ENCODE measurements around the gene BCL6. TPM values are rescaled to one million over a fixed set of nuclear protein-coding genes. Genes with fewer than 3 reads are reported as not detected.
A peak's percentile ranks its signal among the peaks of the same experiment; 100 is the strongest.

Gene BCL6
- total RNA-seq, 1 donor from 2014 or later, result 22.8 TPM

DNA sequence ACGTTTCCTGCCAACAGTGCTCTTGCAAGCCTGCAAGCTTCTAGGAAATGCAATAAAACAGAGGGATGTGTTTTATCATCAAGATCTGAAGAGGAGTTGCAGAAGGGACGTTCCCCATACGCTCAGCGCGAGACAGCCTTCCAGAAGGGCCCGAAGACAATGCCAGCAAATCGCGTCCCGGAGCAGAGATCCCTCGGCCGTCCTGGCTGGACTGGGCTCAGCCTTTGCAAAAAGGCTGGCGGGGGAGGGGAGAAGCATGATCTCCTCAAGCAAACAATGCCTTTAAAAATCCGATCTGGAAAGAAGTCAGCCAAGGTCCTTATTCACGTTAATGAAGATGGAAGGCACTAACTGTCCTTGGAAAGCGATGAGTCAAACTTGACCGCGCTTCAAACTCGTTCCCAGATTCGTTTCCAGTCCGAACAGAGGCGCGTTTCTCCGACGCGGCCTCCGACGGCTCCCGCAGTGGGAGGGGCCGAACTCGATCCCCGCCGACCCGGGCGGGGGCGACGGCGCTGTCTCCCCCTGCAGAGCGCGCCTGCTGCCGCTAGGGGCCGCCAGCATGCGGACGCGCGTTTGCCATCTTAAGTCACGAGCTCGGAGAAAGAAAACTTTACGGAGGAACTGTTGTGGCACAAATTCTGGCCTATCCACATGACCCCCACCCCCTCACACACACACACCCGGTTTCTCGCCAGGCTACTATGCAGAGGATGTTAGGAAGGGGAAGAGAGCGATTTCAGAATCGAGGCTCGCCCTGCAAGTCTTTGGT lies 5.5 kb downstream of the BCL6 start:
- no peaks in the 10 kb centered on the region for H3K36me3 Mint-ChIP-seq (ENCODE audit: insufficient read depth)
- peaks cover 42% of the 10 kb centered on the region for H3K4me1 Mint-ChIP-seq (ENCODE audit: low read depth)
- TF ChIP-seq, protein P1, sequence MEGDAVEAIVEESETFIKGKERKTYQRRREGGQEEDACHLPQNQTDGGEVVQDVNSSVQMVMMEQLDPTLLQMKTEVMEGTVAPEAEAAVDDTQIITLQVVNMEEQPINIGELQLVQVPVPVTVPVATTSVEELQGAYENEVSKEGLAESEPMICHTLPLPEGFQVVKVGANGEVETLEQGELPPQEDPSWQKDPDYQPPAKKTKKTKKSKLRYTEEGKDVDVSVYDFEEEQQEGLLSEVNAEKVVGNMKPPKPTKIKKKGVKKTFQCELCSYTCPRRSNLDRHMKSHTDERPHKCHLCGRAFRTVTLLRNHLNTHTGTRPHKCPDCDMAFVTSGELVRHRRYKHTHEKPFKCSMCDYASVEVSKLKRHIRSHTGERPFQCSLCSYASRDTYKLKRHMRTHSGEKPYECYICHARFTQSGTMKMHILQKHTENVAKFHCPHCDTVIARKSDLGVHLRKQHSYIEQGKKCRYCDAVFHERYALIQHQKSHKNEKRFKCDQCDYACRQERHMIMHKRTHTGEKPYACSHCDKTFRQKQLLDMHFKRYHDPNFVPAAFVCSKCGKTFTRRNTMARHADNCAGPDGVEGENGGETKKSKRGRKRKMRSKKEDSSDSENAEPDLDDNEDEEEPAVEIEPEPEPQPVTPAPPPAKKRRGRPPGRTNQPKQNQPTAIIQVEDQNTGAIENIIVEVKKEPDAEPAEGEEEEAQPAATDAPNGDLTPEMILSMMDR (IDR thresholded peaks at IDR 0.05; ENCODE audit: unreplicated experiment), result peak; percentile 99
- no peaks in the 10 kb centered on the region for H3K9me3 Mint-ChIP-seq (ENCODE audit: low read depth)
- H3K27me3 Mint-ChIP-seq, result peaks cover 20% of the 10 kb centered on the region
- peak overlapping the region; percentile 83 for H3K4me3 Mint-ChIP-seq (ENCODE audit: low read depth)
- H3K27ac Mint-ChIP-seq, result peak overlapping the region; percentile 71
- peak; percentile 75 for DNase-seq (ENCODE audit: low spot score, unreplicated experiment)

DNA sequence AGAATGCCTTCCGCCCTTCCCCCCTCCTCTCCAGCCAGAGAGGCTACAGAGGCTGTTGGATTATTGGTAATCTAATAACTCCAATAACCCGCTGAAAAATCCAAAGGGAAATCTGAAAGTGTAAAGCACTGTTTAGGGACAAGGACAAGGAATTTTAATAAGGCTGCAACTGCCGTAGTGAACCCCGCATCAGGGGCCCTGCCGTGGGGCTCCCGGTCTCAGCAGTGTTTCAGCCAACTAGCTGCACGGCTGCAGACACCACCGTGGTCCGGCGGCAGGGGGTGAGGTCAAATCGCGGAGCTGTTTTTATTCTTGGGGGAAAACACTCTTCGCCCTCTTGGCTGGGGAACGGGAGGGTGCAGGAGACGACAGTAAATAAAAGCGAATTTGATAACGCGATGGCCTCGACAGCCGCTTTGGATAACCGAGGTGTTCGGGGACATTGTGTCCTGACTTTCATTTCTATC lies 6.1 kb downstream of the BCL6 start:
- H3K4me1 Mint-ChIP-seq (ENCODE audit: low read depth), result peaks cover 40% of the 10 kb centered on the region
- peaks cover 20% of the 10 kb centered on the region for H3K27me3 Mint-ChIP-seq
- TF ChIP-seq, protein P1 (IDR thresholded peaks at IDR 0.05; ENCODE audit: unreplicated experiment), result no peak
- no peaks in the 10 kb centered on the region for H3K36me3 Mint-ChIP-seq (ENCODE audit: insufficient read depth)
- peak overlapping the region; percentile 85 for H3K27ac Mint-ChIP-seq
- no peaks in the 10 kb centered on the region for H3K9me3 Mint-ChIP-seq (ENCODE audit: low read depth)
- no peak for DNase-seq (ENCODE audit: low spot score, unreplicated experiment)
- peak overlapping the region; percentile 83 for H3K4me3 Mint-ChIP-seq (ENCODE audit: low read depth)

DNA sequence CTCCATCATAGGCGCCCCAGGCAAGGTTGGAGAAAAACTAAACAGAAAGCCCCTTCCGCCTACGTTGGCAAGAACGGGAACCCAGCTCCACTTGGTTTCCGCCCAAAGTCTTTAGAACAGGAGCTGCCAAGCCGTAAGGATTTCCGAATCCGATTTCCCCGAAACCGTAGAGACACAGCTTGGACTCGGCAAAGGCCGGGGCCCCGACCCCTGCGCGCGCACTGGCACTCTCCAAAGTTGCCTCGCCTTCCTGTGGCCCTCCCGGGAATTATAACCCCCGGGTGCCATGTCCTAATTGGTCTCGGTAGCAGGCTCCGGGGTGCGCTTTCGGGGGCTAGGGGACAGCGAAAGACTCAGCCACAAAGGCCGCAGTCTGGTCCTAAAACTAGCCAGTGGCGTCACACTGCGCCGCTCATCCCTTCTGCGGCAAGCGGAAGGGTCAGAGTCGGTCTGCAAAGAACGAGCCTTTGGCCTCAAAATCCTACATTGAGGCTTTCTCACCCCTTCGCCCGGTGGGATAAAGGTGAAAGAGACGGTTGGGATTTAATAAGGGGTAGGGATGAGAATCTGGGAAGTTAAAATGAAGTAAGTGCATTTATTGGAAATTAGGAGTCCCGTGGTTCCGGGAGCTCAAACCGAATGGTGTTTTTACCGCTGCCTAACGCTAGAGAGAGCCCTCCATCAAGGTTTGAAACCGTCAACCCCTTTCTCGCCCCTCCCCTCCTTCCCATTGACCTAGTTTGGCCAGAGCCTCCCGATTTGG lies 6.8 kb downstream of the BCL6 start:
- H3K27ac Mint-ChIP-seq, result peak overlapping the region; percentile 85
- TF ChIP-seq, protein P1 (IDR thresholded peaks at IDR 0.05; ENCODE audit: unreplicated experiment), result peak; percentile 76
- peaks cover 37% of the 10 kb centered on the region for H3K4me1 Mint-ChIP-seq (ENCODE audit: low read depth)
- peak; percentile 64 for DNase-seq (ENCODE audit: low spot score, unreplicated experiment)
- H3K4me3 Mint-ChIP-seq (ENCODE audit: low read depth), result peak overlapping the region; percentile 83
- H3K9me3 Mint-ChIP-seq (ENCODE audit: low read depth), result no peaks in the 10 kb centered on the region
- no peaks in the 10 kb centered on the region for H3K36me3 Mint-ChIP-seq (ENCODE audit: insufficient read depth)
- peaks cover 20% of the 10 kb centered on the region for H3K27me3 Mint-ChIP-seq

DNA sequence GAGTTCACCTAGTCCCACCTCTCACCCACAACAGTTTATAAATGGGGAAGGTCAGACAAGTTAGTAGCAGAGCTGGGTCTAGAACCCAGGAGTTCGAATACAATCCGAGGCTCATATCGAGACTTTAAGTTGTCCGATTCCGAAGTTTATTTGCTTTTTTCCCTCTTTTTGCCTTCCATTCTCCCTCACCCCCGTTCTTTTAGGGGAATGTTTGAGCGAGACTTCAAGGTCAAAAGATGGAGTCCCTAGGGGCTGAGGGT lies 7.3 kb downstream of the BCL6 start:
- Mint-ChIP-seq H3K4me1 (ENCODE audit: low read depth) (peaks cover 36% of the 10 kb centered on the region), H3K27ac (no peak overlapping the region), H3K36me3 (ENCODE audit: insufficient read depth) (peaks cover 3% of the 10 kb centered on the region), H3K4me3 (ENCODE audit: low read depth) (peak overlapping the region; percentile 83), H3K27me3 (peaks cover 20% of the 10 kb centered on the region), H3K9me3 (ENCODE audit: low read depth) (no peaks in the 10 kb centered on the region)
- no peak for DNase-seq (ENCODE audit: low spot score, unreplicated experiment)
- TF ChIP-seq, protein P1 (IDR thresholded peaks at IDR 0.05; ENCODE audit: unreplicated experiment), result no peak

DNA sequence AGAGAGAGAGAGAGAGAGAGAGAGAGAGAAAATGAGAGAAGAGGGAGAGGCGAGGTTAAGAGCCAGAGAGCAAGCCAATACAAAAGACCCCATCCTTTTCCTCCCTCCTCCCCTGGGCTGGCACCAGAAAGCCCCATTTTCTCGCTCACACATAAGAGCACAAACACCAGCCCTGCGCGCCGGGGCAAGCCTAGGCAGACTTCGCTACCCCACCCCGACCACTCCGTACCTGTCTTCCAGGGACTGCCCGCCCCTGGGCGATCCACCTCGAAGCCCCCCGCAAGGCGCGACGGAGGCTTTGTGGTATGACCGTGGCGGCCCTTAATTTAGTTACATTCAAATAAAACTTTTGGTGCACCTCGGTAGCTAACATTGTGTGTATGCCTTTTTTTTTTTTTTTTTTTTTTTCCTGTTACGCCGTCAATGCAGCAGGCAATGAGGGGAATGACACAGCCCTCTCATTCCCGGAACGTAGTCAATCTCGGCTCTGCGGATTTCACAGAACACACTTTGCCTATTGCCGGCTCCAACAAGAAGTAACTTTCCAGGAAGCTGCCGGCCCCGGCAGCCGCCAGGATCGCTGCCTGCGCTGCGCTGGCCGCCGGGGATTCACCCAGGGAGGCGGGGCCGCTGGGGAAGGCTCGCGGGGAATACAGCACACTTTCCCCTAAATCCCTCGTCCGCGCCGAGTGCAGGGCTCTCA lies 7.7 kb downstream of the BCL6 start:
- Mint-ChIP-seq H3K9me3 (ENCODE audit: low read depth) (no peaks in the 10 kb centered on the region), H3K27ac (peak overlapping the region; percentile 19), H3K4me1 (ENCODE audit: low read depth) (peaks cover 32% of the 10 kb centered on the region), H3K4me3 (ENCODE audit: low read depth) (peak overlapping the region; percentile 83), H3K36me3 (ENCODE audit: insufficient read depth) (peaks cover 3% of the 10 kb centered on the region), H3K27me3 (peaks cover 20% of the 10 kb centered on the region)
- TF ChIP-seq, protein P1 (IDR thresholded peaks at IDR 0.05; ENCODE audit: unreplicated experiment), result no peak
- DNase-seq (ENCODE audit: low spot score, unreplicated experiment), result no peak

All from progenitor cell of endocrine pancreas (in vitro differentiated cells).